Measurements from ENCODE around the gene SLC17A6.

SLC17A6 gene

DNA sequence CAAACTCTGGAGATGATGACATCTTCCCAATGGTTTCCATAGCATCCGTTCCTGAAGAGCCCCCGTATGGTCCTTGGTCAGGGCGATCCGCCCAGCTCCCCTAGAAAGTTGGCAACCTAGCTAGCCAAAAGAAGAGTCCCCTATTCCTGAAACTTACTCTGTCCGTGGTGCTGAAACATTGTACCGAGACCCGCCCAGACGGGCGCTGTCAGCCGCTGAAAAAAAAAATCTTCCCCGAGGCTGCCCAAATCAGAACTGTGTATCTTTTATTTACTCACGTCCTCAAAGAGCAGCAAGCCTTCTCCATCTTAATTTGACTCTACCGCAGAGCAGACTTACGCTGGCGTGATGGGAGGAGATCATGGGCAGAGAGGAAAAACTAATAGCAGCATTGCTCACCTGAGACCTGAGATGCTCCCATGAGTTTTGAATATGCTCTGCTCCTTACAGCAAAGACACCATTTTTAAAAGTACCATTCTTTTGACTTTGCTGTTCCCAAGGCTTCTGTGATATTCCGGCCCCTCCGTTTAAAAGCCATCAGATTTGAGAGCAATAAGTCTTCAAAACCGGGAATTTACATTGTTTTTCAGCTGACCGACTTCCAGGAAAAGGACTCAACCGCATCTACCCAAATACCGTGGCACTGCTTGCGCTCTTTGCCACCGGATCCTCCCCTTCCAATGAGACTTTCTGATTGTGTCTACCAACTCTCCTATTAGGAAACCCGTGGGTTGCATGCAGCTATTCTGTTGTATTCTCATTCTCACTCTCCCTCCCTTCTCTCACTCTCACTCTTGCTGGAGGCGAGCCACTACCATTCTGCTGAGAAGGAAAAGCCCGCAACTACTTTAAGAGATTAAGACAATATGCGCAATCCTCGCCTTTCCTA lies at the start of gene SLC17A6:
Gene SLC17A6, plus strand, starts transcription at position 786 of the 890 bp plus-strand sequence. CDS start 153 bp downstream, outside the sequence.
- no peaks in the 10 kb centered on the region for H3K4me1 Mint-ChIP-seq (ENCODE audit: low read depth)
- H3K36me3 Mint-ChIP-seq (ENCODE audit: low read depth), result no peaks in the 10 kb centered on the region
- H3K27me3 Mint-ChIP-seq (ENCODE audit: low read depth), result peaks cover 59% of the 10 kb centered on the region
- no peak within 1 kb of the TSS for H3K27ac Mint-ChIP-seq
- H3K4me3 Mint-ChIP-seq, result no peak within 1 kb of the TSS
- H3K9me3 Mint-ChIP-seq, result peaks cover 3% of the 10 kb centered on the region

- no peak overlapping the region for H3K4me3 Mint-ChIP-seq
- H3K27ac Mint-ChIP-seq, result no peak overlapping the region
- H3K27me3 Mint-ChIP-seq (ENCODE audit: low read depth), result no peaks in the 10 kb centered on the region
- H3K36me3 Mint-ChIP-seq (ENCODE audit: low read depth), result no peaks in the 10 kb centered on the region
- no peaks in the 10 kb centered on the region for H3K9me3 Mint-ChIP-seq
- H3K4me1 Mint-ChIP-seq (ENCODE audit: low read depth), result no peaks in the 10 kb centered on the region
Measured at GRCh38 chr11:22302368-22302767, 35.8 kb upstream of the SLC17A6 start.

DNA sequence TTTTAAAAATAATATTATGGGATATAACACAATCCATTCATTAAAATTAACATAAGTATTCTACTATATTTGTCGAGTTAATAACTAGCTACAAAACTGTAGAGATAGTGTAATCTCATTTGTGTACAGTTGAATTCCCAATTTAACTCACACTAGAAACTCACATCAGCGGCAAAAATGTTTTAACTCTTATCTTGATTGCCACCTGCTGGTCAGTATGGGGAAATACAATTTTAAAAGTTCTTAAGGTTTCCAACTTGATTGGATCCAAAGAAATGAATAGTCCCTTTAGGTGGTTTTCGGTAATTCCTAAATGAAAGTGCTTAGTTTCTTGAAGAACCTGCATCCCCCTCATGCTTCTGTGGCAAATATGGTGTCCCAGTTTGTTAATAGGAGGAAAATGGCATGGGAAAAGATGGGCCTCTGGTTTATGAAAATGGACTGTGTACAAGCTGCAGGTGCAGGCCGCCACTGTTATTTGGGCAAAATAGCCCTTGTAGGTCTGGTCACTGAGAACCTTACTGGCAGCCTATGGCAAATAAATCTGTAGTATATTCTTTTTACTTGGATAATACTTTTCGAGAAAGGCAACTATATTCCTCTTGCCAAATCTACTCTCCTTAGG lies 33.7 kb upstream of the SLC17A6 start:
- Mint-ChIP-seq H3K27ac (no peak overlapping the region), H3K9me3 (no peaks in the 10 kb centered on the region), H3K4me1 (ENCODE audit: low read depth) (no peaks in the 10 kb centered on the region), H3K36me3 (ENCODE audit: low read depth) (no peaks in the 10 kb centered on the region), H3K27me3 (ENCODE audit: low read depth) (no peaks in the 10 kb centered on the region), H3K4me3 (no peak overlapping the region)

DNA sequence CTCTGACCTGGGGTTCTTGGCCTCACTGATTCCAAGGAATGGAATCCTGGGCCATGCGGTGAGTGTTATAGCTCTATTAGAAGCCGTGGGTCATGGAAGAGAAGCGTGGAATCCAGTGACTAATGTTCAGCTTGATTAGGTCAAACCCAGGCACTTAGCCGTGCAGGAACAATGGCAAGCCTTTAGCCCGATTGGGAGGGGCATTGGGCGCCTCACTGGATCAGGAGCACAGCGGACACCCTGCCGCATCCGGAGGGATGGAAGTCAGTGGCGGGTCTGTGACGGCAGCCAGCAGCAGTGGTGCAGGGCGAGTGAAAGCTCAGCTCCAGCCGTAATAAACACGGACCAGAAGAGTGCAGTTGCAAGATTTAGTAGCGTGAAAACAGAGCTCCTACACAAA lies 20.5 kb upstream of the SLC17A6 start:
- Mint-ChIP-seq H3K9me3 (no peaks in the 10 kb centered on the region), H3K27me3 (ENCODE audit: low read depth) (no peaks in the 10 kb centered on the region), H3K27ac (no peak overlapping the region), H3K4me3 (no peak overlapping the region), H3K4me1 (ENCODE audit: low read depth) (no peaks in the 10 kb centered on the region), H3K36me3 (ENCODE audit: low read depth) (no peaks in the 10 kb centered on the region)

DNA sequence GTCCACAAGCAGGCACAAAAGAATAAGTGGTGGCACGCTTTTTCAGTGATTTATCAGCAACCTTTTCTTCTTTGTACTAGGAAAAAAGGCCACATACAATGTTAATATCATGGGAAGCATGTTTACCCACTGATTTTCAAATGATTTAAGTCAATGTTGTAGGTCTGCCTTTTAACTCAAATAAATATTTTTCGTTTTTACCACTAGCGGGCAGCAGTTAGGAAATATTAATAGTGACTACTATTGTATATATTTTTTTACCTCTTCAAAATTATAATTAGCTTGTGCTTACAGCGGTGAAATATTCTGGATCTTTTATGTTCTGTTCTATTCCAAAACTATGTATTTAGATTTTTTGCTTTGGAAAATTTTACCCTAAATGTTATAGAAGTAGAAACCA lies 6.4 kb upstream of the SLC17A6 start:
- H3K4me1 Mint-ChIP-seq (ENCODE audit: low read depth), result no peaks in the 10 kb centered on the region
- no peak overlapping the region for H3K27ac Mint-ChIP-seq
- peaks cover 3% of the 10 kb centered on the region for H3K27me3 Mint-ChIP-seq (ENCODE audit: low read depth)
- no peaks in the 10 kb centered on the region for H3K9me3 Mint-ChIP-seq
- H3K36me3 Mint-ChIP-seq (ENCODE audit: low read depth), result no peaks in the 10 kb centered on the region
- no peak overlapping the region for H3K4me3 Mint-ChIP-seq

GRCh38 chr11:22336587-22336986 lies 1.6 kb upstream of the SLC17A6 start:
- Mint-ChIP-seq H3K27me3 (ENCODE audit: low read depth) (peaks cover 47% of the 10 kb centered on the region), H3K27ac (no peak overlapping the region), H3K4me1 (ENCODE audit: low read depth) (no peaks in the 10 kb centered on the region), H3K4me3 (no peak overlapping the region), H3K9me3 (peaks cover 3% of the 10 kb centered on the region), H3K36me3 (ENCODE audit: low read depth) (no peaks in the 10 kb centered on the region)

GRCh38 chr11:22339611-22340010 lies 1.4 kb downstream of the SLC17A6 start:
- Mint-ChIP-seq H3K36me3 (ENCODE audit: low read depth) (no peaks in the 10 kb centered on the region), H3K27me3 (ENCODE audit: low read depth) (peaks cover 77% of the 10 kb centered on the region), H3K9me3 (peaks cover 3% of the 10 kb centered on the region), H3K27ac (no peak overlapping the region), H3K4me3 (no peak overlapping the region), H3K4me1 (ENCODE audit: low read depth) (no peaks in the 10 kb centered on the region)

- Mint-ChIP-seq H3K36me3 (ENCODE audit: low read depth) (no peaks in the 10 kb centered on the region), H3K9me3 (peaks cover 3% of the 10 kb centered on the region), H3K27me3 (ENCODE audit: low read depth) (peaks cover 83% of the 10 kb centered on the region), H3K4me1 (ENCODE audit: low read depth) (no peaks in the 10 kb centered on the region), H3K27ac (no peak overlapping the region), H3K4me3 (no peak overlapping the region)
Measured at GRCh38 chr11:22340235-22340634, 2.1 kb downstream of the SLC17A6 start.

DNA sequence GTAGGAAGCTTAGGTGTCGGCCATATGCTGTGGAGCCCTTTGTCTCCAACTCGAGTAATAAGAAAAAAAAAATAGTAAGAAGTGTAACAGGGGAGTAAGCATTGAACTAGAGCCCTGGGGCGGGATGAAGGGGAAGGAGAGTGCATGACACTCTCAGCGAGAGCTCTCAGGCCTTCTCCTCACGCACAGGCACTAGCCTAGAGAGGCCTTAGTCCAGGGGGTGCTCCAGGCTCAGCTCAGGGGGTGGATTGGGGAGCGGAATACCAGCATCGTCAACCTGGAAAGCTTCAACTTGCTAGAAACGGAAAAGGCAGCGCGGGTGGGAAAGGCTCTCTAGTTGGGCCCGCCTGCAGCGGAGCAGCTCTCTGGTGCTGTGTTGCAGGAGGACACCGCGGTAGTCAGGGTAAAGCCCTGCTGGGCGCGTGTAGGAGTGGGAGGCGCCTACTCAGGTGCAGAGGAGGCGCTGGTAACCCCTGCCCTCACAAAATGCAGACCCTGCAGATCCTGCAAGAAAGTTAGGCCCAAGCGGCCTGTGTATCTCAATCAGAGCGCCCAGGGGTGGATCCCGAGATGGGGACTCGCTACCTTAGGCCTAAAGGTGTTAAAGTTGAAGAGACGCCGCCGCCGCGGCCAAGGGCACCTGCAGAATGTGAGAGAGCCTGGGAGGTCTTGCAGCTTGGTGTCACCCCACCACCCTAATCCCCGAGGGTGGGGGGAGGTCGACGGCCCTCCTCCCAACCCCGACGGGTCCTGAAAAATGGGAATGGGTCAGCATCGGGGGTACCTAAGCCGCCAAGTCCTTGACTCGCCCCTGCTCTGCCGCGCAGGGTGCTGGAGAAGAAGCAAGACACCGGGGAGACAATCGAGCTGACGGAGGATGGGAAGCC lies 2.8 kb downstream of the SLC17A6 start:
- Mint-ChIP-seq H3K4me1 (ENCODE audit: low read depth) (no peaks in the 10 kb centered on the region), H3K36me3 (ENCODE audit: low read depth) (no peaks in the 10 kb centered on the region), H3K4me3 (no peak overlapping the region), H3K9me3 (peaks cover 3% of the 10 kb centered on the region), H3K27ac (no peak overlapping the region), H3K27me3 (ENCODE audit: low read depth) (peaks cover 83% of the 10 kb centered on the region)

DNA sequence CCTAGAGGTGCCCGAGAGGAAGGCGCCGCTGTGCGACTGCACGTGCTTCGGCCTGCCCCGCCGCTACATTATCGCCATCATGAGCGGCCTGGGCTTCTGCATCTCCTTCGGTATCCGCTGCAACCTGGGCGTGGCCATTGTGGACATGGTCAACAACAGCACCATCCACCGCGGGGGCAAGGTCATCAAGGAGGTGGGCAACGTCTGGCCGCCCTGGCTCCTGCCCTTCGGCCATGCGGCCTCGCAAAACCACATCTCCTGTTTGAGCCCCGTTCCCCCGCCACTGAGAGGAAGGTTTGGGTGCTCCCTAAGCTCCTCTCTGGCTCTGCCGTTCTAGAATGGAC lies 3.4 kb downstream of the SLC17A6 start:
- Mint-ChIP-seq H3K9me3 (peaks cover 3% of the 10 kb centered on the region), H3K4me3 (no peak overlapping the region), H3K4me1 (ENCODE audit: low read depth) (no peaks in the 10 kb centered on the region), H3K27ac (no peak overlapping the region), H3K36me3 (ENCODE audit: low read depth) (no peaks in the 10 kb centered on the region), H3K27me3 (ENCODE audit: low read depth) (peaks cover 87% of the 10 kb centered on the region)

DNA sequence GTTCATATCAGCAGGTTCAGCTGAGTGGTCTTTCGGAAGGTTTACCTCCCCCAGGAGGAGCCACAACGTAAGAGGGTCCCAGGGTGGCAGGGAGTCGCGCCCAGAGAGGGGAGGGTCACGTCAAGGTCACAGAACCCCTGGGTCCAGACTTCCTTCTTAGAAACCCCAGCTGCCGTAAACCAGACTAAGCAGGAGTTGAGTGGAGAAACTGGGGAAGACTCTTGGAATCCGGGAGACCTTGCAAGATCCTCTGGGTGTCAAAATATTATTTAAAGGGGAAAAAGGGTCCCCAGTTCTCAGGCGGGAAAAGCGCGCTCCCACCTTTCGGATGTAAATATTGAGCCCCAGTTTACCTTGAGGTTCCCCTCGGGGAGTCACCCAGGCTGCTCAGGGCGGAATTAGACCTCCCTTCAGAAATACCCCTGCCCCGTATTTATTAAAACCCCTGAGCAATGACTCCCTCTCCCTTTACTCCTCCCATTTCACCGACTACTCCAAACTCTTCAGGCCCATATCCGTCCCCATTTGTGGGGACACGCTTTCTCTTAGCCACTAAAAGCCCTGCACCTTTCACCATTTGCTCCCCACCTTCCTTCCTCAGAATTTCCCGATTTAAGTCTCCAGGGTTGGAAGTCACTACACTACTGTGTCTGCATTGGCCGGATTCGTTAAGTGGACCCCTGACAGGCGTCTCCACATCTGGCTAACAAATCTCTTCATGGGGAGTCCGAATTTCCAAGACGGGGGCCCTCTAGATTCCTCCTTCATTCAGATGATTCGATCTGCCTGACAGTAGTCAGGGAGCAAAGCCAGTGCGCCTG lies 4.2 kb downstream of the SLC17A6 start:
- Mint-ChIP-seq H3K4me3 (no peak overlapping the region), H3K27me3 (ENCODE audit: low read depth) (peaks cover 83% of the 10 kb centered on the region), H3K36me3 (ENCODE audit: low read depth) (no peaks in the 10 kb centered on the region), H3K27ac (peak overlapping the region; percentile 16), H3K4me1 (ENCODE audit: low read depth) (no peaks in the 10 kb centered on the region), H3K9me3 (peaks cover 3% of the 10 kb centered on the region)

DNA sequence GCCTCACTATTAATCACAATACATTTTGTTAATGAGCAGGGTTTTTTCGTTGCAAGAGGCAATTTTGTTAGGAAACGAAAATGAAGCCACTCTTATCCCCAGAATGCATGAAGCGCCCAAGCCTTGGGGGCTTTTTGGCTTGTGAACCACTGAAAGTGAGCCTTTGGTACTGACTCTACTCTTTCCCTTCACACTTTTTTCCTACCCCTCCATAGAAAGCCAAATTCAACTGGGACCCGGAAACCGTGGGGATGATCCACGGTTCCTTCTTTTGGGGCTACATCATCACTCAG lies 4.8 kb downstream of the SLC17A6 start:
- H3K27ac Mint-ChIP-seq, result no peak overlapping the region
- H3K4me3 Mint-ChIP-seq, result no peak overlapping the region

GRCh38 chr11:22343371-22344032 lies 5.3 kb downstream of the SLC17A6 start:
- Mint-ChIP-seq H3K27ac (no peak overlapping the region), H3K27me3 (ENCODE audit: low read depth) (peaks cover 72% of the 10 kb centered on the region), H3K4me3 (no peak overlapping the region), H3K4me1 (ENCODE audit: low read depth) (no peaks in the 10 kb centered on the region), H3K36me3 (ENCODE audit: low read depth) (no peaks in the 10 kb centered on the region), H3K9me3 (peaks cover 3% of the 10 kb centered on the region)

More for the DNA sequence above, 4.8 kb downstream of the SLC17A6 start:
- no peaks in the 10 kb centered on the region for H3K4me1 Mint-ChIP-seq (ENCODE audit: low read depth)
- peaks cover 3% of the 10 kb centered on the region for H3K9me3 Mint-ChIP-seq
- no peaks in the 10 kb centered on the region for H3K36me3 Mint-ChIP-seq (ENCODE audit: low read depth)
- peaks cover 77% of the 10 kb centered on the region for H3K27me3 Mint-ChIP-seq (ENCODE audit: low read depth)

DNA sequence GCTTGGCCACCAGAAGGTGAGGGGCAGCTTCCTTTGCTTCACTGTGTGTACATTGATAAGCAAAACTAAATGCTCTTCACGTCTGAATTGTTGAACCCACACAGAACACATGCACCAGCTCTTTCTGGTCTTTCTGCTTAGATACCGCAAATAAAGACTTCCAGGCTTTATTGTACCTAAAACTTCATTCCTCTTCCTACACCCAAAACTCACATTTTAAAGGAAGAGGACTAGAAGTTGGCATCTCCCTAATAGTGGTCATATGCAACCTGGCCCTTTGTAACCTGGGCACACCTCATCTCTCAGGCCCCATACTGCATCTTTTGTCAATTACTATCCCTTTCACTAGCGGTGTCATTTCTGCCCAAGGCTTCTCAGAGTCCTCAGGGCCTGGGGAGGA lies 5.9 kb downstream of the SLC17A6 start:
- no peaks in the 10 kb centered on the region for H3K36me3 Mint-ChIP-seq (ENCODE audit: low read depth)
- H3K27me3 Mint-ChIP-seq (ENCODE audit: low read depth), result peaks cover 68% of the 10 kb centered on the region
- no peaks in the 10 kb centered on the region for H3K4me1 Mint-ChIP-seq (ENCODE audit: low read depth)
- no peak overlapping the region for H3K27ac Mint-ChIP-seq
- no peak overlapping the region for H3K4me3 Mint-ChIP-seq
- H3K9me3 Mint-ChIP-seq, result peaks cover 3% of the 10 kb centered on the region

All from T-helper 1 cell treated with Interleukin-12 subunit alpha and Interleukin-12 subunit beta and Interleukin-4 antibody, amounts not matched to agents 30 μg/mL and 1 μg/mL, for 36 hours (primary cell).